DND-41 (cell line): ENCODE measurements around the gene SGCD.

ENCODE experiments used
- ATAC-seq: fragments of 200-7000 bp; cut with Tn5 transposase; 3 replicates; pipeline ENCODE4 v1.9.1; 2021; ENCODE audit warnings: low read depth; ENCODE audit not compliant: insufficient read depth
- DNase-seq: peaks from one replicate; pipeline ENCODE4 v3.0.0-alpha.2; 2020
- H2AFZ ChIP-seq: 2 replicates; pipeline ENCODE4 v1.6.0; 2012; ENCODE audit warnings: low read depth, low read length
- H3K27ac ChIP-seq: 2 replicates; pipeline ENCODE4 v1.5.1; 2012; ENCODE audit warnings: low read length, inconsistent platforms
- H3K27me3 ChIP-seq: fragments of 200-600 bp; sonication (generic); 2 replicates; pipeline ENCODE4 v1.6.0; 2012; ENCODE audit warnings: low read length, mild to moderate bottlenecking, inconsistent platforms; ENCODE audit not compliant: insufficient read depth, poor library complexity
- H3K36me3 ChIP-seq: 2 replicates; pipeline ENCODE4 v1.5.1; 2012; ENCODE audit warnings: low read length, inconsistent platforms; ENCODE audit not compliant: insufficient read depth
- H3K4me1 ChIP-seq: 2 replicates; pipeline ENCODE4 v1.5.1; 2012; ENCODE audit warnings: mild to moderate bottlenecking, low read length; ENCODE audit not compliant: insufficient read depth
- H3K4me2 ChIP-seq: 2 replicates; pipeline ENCODE4 v1.6.0; 2012; ENCODE audit warnings: mild to moderate bottlenecking, moderate library complexity, low read length, inconsistent platforms; ENCODE audit not compliant: insufficient read depth
- H3K4me3 ChIP-seq, 2 experiments: fragments of 200-600 bp in 1 of 2; shearing (Covaris generic) in 1 of 2; 2 replicates each; pipeline ENCODE4 v1.5.1; 2012 to 2016; ENCODE audit warnings: inconsistent platforms in 2 of 2, low read length in 2 of 2, mild to moderate bottlenecking in 2 of 2, low read depth in 1 of 2, moderate library complexity in 1 of 2
- H3K79me2 ChIP-seq: 2 replicates; pipeline ENCODE4 v1.6.0; 2012; ENCODE audit warnings: low read length, inconsistent platforms; ENCODE audit not compliant: insufficient read depth
- H3K9ac ChIP-seq: 2 replicates; pipeline ENCODE4 v1.6.0; 2012; ENCODE audit warnings: low read depth, mild to moderate bottlenecking, inconsistent platforms, low read length, moderate library complexity
- H3K9me3 ChIP-seq: 2 replicates; pipeline ENCODE4 v1.5.1; 2012; ENCODE audit warnings: low read length, moderate library complexity, mild to moderate bottlenecking, inconsistent platforms; ENCODE audit not compliant: insufficient read depth, severe bottlenecking
- H4K20me1 ChIP-seq: 2 replicates; pipeline ENCODE4 v1.6.0; 2012; ENCODE audit warnings: low read length; ENCODE audit not compliant: insufficient read depth
- EZH2 ChIP-seq: IDR thresholded peaks from 3 replicates; pipeline ENCODE4 v1.6.1; 2012; ENCODE audit warnings: borderline replicate concordance, low read depth, mild to moderate bottlenecking, moderate library complexity, low read length, inconsistent platforms; ENCODE audit not compliant: severe bottlenecking
- TF ChIP-seq, protein P1 (sequence below): IDR thresholded peaks from 2 replicates; pipeline ENCODE4 v1.5.1; 2012; ENCODE audit warnings: borderline replicate concordance, low read length, moderate library complexity, mild to moderate bottlenecking; ENCODE audit not compliant: poor library complexity, severe bottlenecking; ENCODE audit errors: extremely low read depth

Gene SGCD

DNA sequence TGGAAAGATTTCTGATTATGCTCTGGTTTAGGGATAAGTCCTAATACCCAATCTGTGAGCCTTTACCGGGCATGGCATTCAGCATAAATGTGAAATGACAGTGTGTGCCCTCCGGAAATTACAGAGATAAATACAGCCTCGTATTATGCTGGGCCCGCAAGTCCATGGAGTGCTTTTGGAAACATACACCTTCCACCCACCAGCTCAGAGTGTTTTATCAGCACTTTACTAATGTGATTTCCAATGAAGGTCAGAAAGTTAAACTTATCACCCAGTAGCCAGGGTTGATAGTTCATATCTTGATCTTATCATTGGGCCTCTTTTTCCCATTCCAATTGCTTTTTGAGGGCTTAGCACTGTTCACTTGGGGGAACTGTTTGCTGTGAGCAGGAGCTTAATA, 94.8 kb downstream of the SGCD start:
- no peak for ATAC-seq
- TF ChIP-seq, protein P1, sequence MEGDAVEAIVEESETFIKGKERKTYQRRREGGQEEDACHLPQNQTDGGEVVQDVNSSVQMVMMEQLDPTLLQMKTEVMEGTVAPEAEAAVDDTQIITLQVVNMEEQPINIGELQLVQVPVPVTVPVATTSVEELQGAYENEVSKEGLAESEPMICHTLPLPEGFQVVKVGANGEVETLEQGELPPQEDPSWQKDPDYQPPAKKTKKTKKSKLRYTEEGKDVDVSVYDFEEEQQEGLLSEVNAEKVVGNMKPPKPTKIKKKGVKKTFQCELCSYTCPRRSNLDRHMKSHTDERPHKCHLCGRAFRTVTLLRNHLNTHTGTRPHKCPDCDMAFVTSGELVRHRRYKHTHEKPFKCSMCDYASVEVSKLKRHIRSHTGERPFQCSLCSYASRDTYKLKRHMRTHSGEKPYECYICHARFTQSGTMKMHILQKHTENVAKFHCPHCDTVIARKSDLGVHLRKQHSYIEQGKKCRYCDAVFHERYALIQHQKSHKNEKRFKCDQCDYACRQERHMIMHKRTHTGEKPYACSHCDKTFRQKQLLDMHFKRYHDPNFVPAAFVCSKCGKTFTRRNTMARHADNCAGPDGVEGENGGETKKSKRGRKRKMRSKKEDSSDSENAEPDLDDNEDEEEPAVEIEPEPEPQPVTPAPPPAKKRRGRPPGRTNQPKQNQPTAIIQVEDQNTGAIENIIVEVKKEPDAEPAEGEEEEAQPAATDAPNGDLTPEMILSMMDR: no peak
- no peak for TF ChIP-seq EZH2

DNA sequence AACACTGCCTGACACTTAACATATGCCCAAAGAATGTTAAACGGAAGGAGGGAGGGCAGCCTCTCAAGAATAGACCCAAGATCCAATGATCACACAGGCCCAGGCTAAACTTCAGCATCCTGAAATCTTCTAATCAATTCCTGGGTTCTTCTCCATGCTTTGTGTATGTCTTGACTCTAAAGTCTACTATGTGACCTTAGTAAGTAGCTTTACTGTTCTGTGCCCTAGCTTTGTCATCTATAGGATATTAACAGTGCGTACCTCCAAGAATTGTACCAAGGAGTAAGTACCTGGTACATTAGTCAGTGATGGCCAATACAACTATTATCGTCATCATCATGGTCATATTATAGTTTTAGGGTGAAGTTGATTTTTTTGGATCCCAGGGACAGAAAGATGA, 96.6 kb downstream of the SGCD start:
- ATAC-seq (no peak), DNase-seq (no peak)
- Histone ChIP-seq H3K4me3 (no peak overlapping the region), H3K79me2 (no peaks in the 10 kb centered on the region), H3K27me3 (peaks cover 4% of the 10 kb centered on the region), H4K20me1 (no peaks in the 10 kb centered on the region), H3K4me2 (no peak overlapping the region), H3K36me3 (no peaks in the 10 kb centered on the region), H3K9ac (no peak overlapping the region), H2AFZ (no peak overlapping the region), H3K9me3 (no peaks in the 10 kb centered on the region), H3K4me1 (no peaks in the 10 kb centered on the region), H3K27ac (no peak overlapping the region)
- TF ChIP-seq, protein P1: no peak
- TF ChIP-seq EZH2: no peak

More for the DNA sequence above, 94.8 kb downstream of the SGCD start:
- Histone ChIP-seq H3K4me3 (no peak overlapping the region), H3K27me3 (peaks cover 4% of the 10 kb centered on the region), H3K9ac (no peak overlapping the region), H3K27ac (no peak overlapping the region), H3K4me1 (no peaks in the 10 kb centered on the region), H4K20me1 (no peaks in the 10 kb centered on the region), H3K79me2 (no peaks in the 10 kb centered on the region), H3K4me2 (no peak overlapping the region), H2AFZ (no peak overlapping the region), H3K9me3 (no peaks in the 10 kb centered on the region), H3K36me3 (no peaks in the 10 kb centered on the region)
- no peak for DNase-seq

DNA sequence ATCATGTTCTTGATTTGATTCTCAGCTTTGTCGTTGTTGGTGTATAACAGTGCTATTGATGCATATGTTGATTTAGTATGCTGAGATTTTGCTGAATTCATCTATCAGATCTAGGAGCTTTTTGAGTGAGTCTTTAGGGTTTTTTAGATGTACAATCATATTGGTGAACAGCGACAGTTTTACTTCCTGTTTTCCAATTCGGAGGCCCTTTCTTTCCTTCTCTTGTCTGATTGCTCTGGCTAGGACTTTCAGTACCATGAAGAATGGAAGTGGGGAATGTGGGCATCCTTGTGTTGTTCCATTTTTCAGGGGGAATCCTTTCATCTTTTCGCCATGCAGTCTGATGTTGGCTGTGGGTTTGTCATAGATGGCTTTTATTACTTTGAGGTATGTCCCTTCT, 100.4 kb downstream of the SGCD start:
- Histone ChIP-seq H3K4me1 (no peaks in the 10 kb centered on the region), H3K4me2 (no peak overlapping the region)
- no peak for ATAC-seq

More for the DNA sequence above, 100.4 kb downstream of the SGCD start:
- Histone ChIP-seq H3K36me3 (no peaks in the 10 kb centered on the region), H3K9ac (no peak overlapping the region), H3K27ac (no peak overlapping the region), H3K27me3 (no peaks in the 10 kb centered on the region), H3K9me3 (no peaks in the 10 kb centered on the region), H3K4me3 (no peak overlapping the region), H4K20me1 (no peaks in the 10 kb centered on the region), H2AFZ (no peak overlapping the region), H3K79me2 (no peaks in the 10 kb centered on the region)
- DNase-seq: no peak
- TF ChIP-seq, protein P1: no peak
- no peak for TF ChIP-seq EZH2
